BE2C (cell line): ENCODE data around the gene EFCAB10.

ENCODE experiments used
- DNase-seq: peaks from one replicate; pipeline ENCODE4 v3.0.0-alpha.2; 2020
- H3K27me3 ChIP-seq: fragments of 250-450 bp; sonication (Bioruptor Pico); 2 replicates; pipeline ENCODE4 v1.5.1; 2020; ENCODE audit warnings: mild to moderate bottlenecking
- H3K36me3 ChIP-seq: fragments of 250-450 bp; sonication (Bioruptor Pico); 2 replicates; pipeline ENCODE4 v1.5.1; 2020; ENCODE audit warnings: mild to moderate bottlenecking
- H3K4me1 ChIP-seq: fragments of 250-450 bp; sonication (Bioruptor Pico); 2 replicates; pipeline ENCODE4 v1.5.1; 2020
- H3K4me3 ChIP-seq: 2 replicates; pipeline ENCODE4 v1.5.1; 2011; ENCODE audit warnings: low read depth, low read length
- H3K9me3 ChIP-seq: fragments of 250-450 bp; sonication (Bioruptor Pico); 2 replicates; pipeline ENCODE4 v1.5.1; 2020
- CTCF ChIP-seq: IDR thresholded peaks from 2 replicates; pipeline ENCODE4 v1.5.1; 2012; ENCODE audit warnings: mild to moderate bottlenecking, low read depth, low read length

Gene EFCAB10

GRCh38 chr7:105567024-105567423 lies 14.3 kb downstream of the EFCAB10 start:
- Histone ChIP-seq H3K9me3 (no peaks in the 10 kb centered on the region), H3K4me1 (no peaks in the 10 kb centered on the region), H3K4me3 (no peak overlapping the region), H3K27me3 (no peaks in the 10 kb centered on the region), H3K36me3 (peaks cover 44% of the 10 kb centered on the region)
- TF ChIP-seq CTCF, result no peak
- DNase-seq, result no peak

DNA sequence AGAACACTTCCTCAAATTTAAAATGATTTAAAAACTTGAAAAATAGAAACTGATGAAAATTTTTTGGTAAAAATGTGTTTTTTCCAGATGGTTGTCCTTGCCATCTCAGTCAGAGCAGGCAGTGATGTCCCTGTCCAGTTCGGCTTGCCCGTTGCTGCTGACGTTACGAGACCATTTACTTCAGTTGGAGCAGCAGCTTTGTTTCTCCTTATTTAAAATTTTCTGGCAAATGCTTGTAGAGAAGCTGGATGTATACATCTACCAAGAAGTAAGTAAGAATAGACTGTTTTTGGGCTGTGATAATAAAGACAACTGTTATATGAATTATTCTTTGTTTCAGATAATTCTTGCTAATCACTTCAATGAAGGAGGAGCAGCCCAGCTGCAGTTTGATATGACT lies 16.1 kb downstream of the EFCAB10 start:
- no peaks in the 10 kb centered on the region for H3K9me3 ChIP-seq
- no peak overlapping the region for H3K4me3 ChIP-seq
- H3K27me3 ChIP-seq, result no peaks in the 10 kb centered on the region
- peaks cover 52% of the 10 kb centered on the region for H3K36me3 ChIP-seq
- H3K4me1 ChIP-seq, result no peaks in the 10 kb centered on the region
- TF ChIP-seq CTCF, result no peak
- DNase-seq, result no peak

DNA sequence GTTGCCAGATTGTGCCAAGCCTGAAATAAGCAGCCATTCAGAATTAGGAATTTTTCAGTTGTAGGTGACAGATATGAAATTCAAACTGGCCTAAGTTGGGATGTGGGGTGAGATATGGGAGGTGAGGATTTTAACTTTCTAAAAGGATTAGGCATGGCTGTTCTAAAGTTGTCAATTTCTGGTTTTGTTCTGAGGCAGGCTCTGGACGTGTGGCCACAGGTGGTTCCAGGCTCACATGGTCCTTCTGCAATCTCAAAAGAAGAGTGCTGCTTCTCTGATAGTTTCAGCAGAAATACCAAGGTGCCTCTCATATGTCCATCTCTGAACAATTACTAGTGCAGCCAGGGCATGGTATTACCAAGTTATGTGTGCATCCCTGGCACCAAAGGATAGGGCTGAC lies 21.4 kb downstream of the EFCAB10 start:
- H3K4me1 ChIP-seq, result no peaks in the 10 kb centered on the region
- no peaks in the 10 kb centered on the region for H3K27me3 ChIP-seq
- no peak for TF ChIP-seq CTCF
- H3K4me3 ChIP-seq, result no peak overlapping the region
- no peak for DNase-seq
- no peaks in the 10 kb centered on the region for H3K9me3 ChIP-seq
- H3K36me3 ChIP-seq, result peaks cover 61% of the 10 kb centered on the region

DNA sequence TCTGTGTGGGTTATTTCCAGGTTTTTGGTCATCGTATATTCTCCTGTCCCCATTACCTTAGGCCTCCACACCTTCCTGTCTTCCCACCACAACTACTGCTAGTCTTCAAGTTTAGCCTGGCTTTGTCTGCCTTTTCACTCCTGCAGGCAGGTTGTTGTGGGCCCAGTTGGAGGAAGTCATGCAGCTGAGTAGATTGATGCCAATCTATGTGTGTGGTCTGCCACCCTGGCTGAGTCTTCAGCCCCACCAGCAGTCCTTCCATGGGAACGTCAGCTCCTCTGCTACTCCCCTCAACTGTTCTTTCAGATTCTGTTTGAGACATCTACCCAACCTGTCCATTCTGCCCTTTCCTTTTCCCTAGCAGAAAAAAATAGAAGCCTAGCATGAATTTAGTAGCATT lies 43.0 kb downstream of the EFCAB10 start:
- H3K4me1 ChIP-seq, result no peaks in the 10 kb centered on the region
- no peak for DNase-seq
- peaks cover 55% of the 10 kb centered on the region for H3K36me3 ChIP-seq
- no peak overlapping the region for H3K4me3 ChIP-seq
- H3K27me3 ChIP-seq, result no peaks in the 10 kb centered on the region
- H3K9me3 ChIP-seq, result no peaks in the 10 kb centered on the region
- TF ChIP-seq CTCF, result no peak

DNA sequence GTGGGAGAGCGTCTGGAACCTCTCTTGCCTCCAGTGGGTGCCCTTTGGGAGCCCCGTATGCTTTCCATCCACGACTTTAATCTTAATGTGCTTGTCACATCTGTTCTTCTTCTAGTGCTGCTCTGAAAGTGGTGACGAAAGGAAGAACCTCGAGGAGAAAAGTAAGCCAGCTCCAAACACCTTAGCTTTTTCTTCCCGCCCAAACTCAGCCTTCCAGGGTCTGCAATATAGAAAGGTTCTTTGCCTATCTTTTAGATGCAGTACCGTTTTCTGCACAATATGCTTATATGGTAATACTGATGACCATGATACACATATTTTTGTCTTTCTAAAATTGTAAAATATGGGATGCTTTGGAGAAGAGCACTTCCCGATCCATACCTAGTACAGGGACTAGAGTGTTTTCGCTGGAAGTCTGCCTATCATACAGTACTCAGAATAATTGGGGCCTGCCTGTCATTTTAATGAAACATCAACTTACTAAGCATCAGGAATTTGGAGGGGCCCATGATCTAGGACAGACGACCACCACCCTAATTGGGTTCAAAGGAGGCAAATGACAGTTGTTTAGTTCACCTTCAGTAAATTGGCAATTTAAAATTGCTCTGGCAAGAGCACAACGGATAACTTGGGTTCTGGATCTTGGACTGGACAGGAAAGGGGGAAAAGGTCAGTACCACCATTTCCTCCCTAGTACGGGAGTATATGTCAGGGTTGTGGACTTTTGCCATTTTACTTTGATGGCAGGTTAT lies 48.4 kb downstream of the EFCAB10 start:
- H3K4me3 ChIP-seq, result peak overlapping the region; percentile 97

More for the DNA sequence above, 48.4 kb downstream of the EFCAB10 start:
- Histone ChIP-seq H3K27me3 (no peaks in the 10 kb centered on the region), H3K9me3 (no peaks in the 10 kb centered on the region), H3K4me1 (no peaks in the 10 kb centered on the region), H3K36me3 (peaks cover 12% of the 10 kb centered on the region)
- no peak for DNase-seq
- TF ChIP-seq CTCF, result no peak
